ENCODE data around the gene DNM3.

Gene DNM3

GRCh38 chr1:172105230-172105629 is 263.9 kb downstream of the DNM3 start:
- in situ Hi-C loops (cut with MboI; ENCODE audit: low sequenced_read_pairs, unreplicated experiment) = no loop called here
- TF ChIP-seq CTCF (IDR thresholded peaks at IDR 0.05; ENCODE audit: borderline replicate concordance, control extremely low read depth, extremely low read depth, insufficient read depth, missing control alignments) = no peak
- no peak for DNase-seq (ENCODE audit: low spot score)

GRCh38 chr1:172107316-172107975 is 266.1 kb downstream of the DNM3 start:
- in situ Hi-C loops (cut with MboI; ENCODE audit: low sequenced_read_pairs, unreplicated experiment) = no loop called here
- TF ChIP-seq CTCF (IDR thresholded peaks at IDR 0.05; ENCODE audit: borderline replicate concordance, control extremely low read depth, extremely low read depth, insufficient read depth, missing control alignments) = no peak
- no peak for DNase-seq (ENCODE audit: low spot score)

- in situ Hi-C loops (cut with MboI; ENCODE audit: low sequenced_read_pairs, unreplicated experiment) = no loop called here
- DNase-seq (ENCODE audit: low spot score) = no peak
- no peak for TF ChIP-seq CTCF (IDR thresholded peaks at IDR 0.05; ENCODE audit: borderline replicate concordance, control extremely low read depth, extremely low read depth, insufficient read depth, missing control alignments)
Measured at GRCh38 chr1:172108161-172108893, 267.0 kb downstream of the DNM3 start.

GRCh38 chr1:172109359-172109758 is 268.1 kb downstream of the DNM3 start:
- no peak for DNase-seq (ENCODE audit: low spot score)
- TF ChIP-seq CTCF (IDR thresholded peaks at IDR 0.05; ENCODE audit: borderline replicate concordance, control extremely low read depth, extremely low read depth, insufficient read depth, missing control alignments) = no peak
- in situ Hi-C loops (cut with MboI; ENCODE audit: low sequenced_read_pairs, unreplicated experiment) = no loop called here

GRCh38 chr1:172112576-172112975 is 271.3 kb downstream of the DNM3 start:
- DNase-seq (ENCODE audit: low spot score) = no peak
- no peak for TF ChIP-seq CTCF (IDR thresholded peaks at IDR 0.05; ENCODE audit: borderline replicate concordance, control extremely low read depth, extremely low read depth, insufficient read depth, missing control alignments)
- in situ Hi-C loops (cut with MboI; ENCODE audit: low sequenced_read_pairs, unreplicated experiment) = no loop called here

- in situ Hi-C loops (cut with MboI; ENCODE audit: low sequenced_read_pairs, unreplicated experiment) = no loop called here
- DNase-seq (ENCODE audit: low spot score) = no peak
- no peak for TF ChIP-seq CTCF (IDR thresholded peaks at IDR 0.05; ENCODE audit: borderline replicate concordance, control extremely low read depth, extremely low read depth, insufficient read depth, missing control alignments)
Measured at GRCh38 chr1:172117800-172118199, 276.5 kb downstream of the DNM3 start.

Measured in GM13976 (cell line).